ENCODE measurements around the gene SEC14L2. TPM values are rescaled to one million over a fixed set of nuclear protein-coding genes. Genes with fewer than 3 reads are reported as not detected.

SEC14L2 gene
- total and polyA plus RNA-seq, 2 donors (not counting 1 experiment from before 2014, with no cell fraction given), result 0.24 to 0.67 TPM

DNA sequence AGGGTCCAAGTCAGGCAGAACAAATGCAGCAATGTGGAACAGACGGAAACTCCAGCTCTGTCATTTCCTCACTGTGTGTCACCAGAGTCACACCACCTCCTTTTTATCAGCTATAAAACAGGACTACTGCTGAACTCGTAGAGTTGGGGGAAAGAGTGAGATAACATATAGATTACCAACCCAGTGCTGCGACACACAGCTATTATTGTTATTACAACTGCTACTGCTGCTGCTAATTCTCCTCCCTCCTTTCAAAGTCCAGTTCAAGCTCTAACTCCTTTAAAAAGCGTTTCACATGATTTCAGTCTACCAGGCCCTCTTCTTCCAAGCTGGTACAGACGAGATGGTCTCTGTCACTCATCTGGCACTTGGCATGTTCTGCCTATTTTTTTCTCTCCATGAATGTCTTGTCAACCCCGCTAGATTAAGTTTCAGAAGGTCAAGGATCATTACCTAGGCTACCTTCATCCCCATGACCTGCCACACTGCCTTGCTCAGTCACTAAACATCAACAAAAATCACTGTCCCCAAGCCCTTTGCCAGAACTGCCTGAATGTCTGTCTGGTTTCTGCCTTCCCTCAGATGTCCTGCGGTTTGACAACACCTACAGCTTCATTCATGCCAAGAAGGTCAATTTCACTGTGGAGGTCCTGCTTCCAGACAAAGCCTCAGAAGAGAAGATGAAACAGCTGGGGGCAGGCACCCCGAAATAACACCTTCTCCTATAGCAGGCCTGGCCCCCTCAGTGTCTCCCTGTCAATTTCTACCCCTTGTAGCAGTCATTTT lies 25.1 kb downstream of the SEC14L2 start:
- Mint-ChIP-seq H3K27me3 (no peaks in the 10 kb centered on the region), H3K4me3 (peak overlapping the region; percentile 99), H3K9me3 (ENCODE audit: insufficient read depth) (no peaks in the 10 kb centered on the region), H3K4me1 (peaks cover 43% of the 10 kb centered on the region), H3K27ac (peak overlapping the region; percentile 84)
- CTCF ChIA-PET, result interaction anchor here (1.1 to 7.0 kb wide), 6 partner anchors 9 to 159 kb away, joined by 3 to 94 read pairs (median 6); partner anchors contain the start of genes CASTOR1 and RNF215
- Histone ChIP-seq H4K20me1 (ENCODE audit: control insufficient read depth, insufficient read depth, low read length, poor library complexity, severe bottlenecking) (no peaks in the 10 kb centered on the region), H2AFZ (ENCODE audit: insufficient read depth, low read depth, low read length, poor library complexity, severe bottlenecking) (no peak overlapping the region), H3K9ac (ENCODE audit: low read length) (no peak overlapping the region), H3K27ac (ENCODE audit: low read length in 2 of 2) (no peak overlapping the region), H3K4me1 (ENCODE audit: control insufficient read depth in 2 of 2, insufficient read depth in 2 of 2, low read length in 2 of 2) (peaks cover 22 to 38% of the 10 kb centered on the region in 2 donors), H3K4me2 (replicated peaks; ENCODE audit: low read depth, low read length, poor library complexity, severe bottlenecking) (no peak overlapping the region), H3K4me3 (ENCODE audit: control extremely low read depth in 1 of 5, extremely low read depth in 1 of 5, insufficient read depth in 1 of 5, low read depth in 2 of 5, low read length in 4 of 5) (no peak overlapping the region), H3K79me2 (ENCODE audit: control insufficient read depth, insufficient read depth, low read length) (peaks cover 11% of the 10 kb centered on the region), H3K9me3 (ENCODE audit: control extremely low read depth in 1 of 3, control insufficient read depth in 2 of 3, insufficient read depth in 1 of 3, low read length in 2 of 3) (peaks cover 0 to 5% (median 0%) of the 10 kb centered on the region in 3 donors), H3K27me3 (replicated peaks in 1 of 4; ENCODE audit: control extremely low read depth in 1 of 4, control insufficient read depth in 3 of 4, insufficient read depth in 4 of 4, low read length in 3 of 4) (no peaks in the 10 kb centered on the region), H3K36me3 (replicated peaks in 1 of 2; ENCODE audit: control extremely low read depth in 1 of 2, control insufficient read depth in 1 of 2, extremely low read depth in 1 of 2, insufficient read depth in 2 of 2, low read length in 1 of 2) (peaks cover 0 to 10% of the 10 kb centered on the region in 2 experiments)
- no peak for TF ChIP-seq CTCF (IDR thresholded peaks at IDR 0.05)
- POLR2A ChIA-PET, result no interaction called here
- WGBS (ENCODE audit: insufficient coverage), result 98% methylated on average over 5 of the region's 8 CpGs
- DNase-seq (no peak), ATAC-seq (ENCODE audit: low read depth) (no peak)
- intact Hi-C loops (cut with micrococcal nuclease), result loop anchor here (5.0 to 10.0 kb wide), 4 partner anchors 655 to 1537 kb away; partner anchors contain the start of genes PIK3IP1, UQCR10, ZMAT5 and ZNRF3
